ENCODE data around the gene PPFIA1.

GRCh38 chr11:70306586-70307033 is 36.1 kb downstream of the PPFIA1 start:
- TF ChIP-seq FOXM1 (IDR thresholded peaks at IDR 0.05; ENCODE audit: borderline replicate concordance, low read depth) (no peak), CREB1 (IDR thresholded peaks at IDR 0.05; ENCODE audit: low read depth) (no peak)
